A549 (cell line): ENCODE data around the gene CPNE1. TPM values are rescaled to one million over a fixed set of nuclear protein-coding genes. Genes with fewer than 3 reads are reported as not detected.

ENCODE experiments used
- ATAC-seq, 2 experiments: fragments of 200-7000 bp in 1 of 2; fragments of >200 bp in 1 of 2; cut with Nextera tagmentation in 1 of 2; cut with Tn5 transposase in 1 of 2; 3 replicates each; pipeline versions ENCODE4 v1.8.0 to v1.9.1; 2018 to 2020; ENCODE audit warnings: mild to moderate bottlenecking in 1 of 2, moderate library complexity in 1 of 2
- CTCF ChIA-PET: fragments of 300-600 bp; sonication (Branson Sonifier 250); formaldehyde crosslinking; extraction: SDS; loops from one replicate; lab custom pipeline; 2021; ENCODE audit warnings: antibody characterized with exemption, inconsistent platforms; lab: Yijun Ruan, JAX
- POLR2A ChIA-PET: fragments of 350-600 bp; formaldehyde crosslinking; extraction: SDS; loops from one replicate; lab custom pipeline; 2021; ENCODE audit warnings: antibody characterized with exemption, inconsistent platforms; lab: Yijun Ruan, JAX
- DNase-seq, 2 experiments: peaks; one replicate each; pipeline versions ENCODE4 v3.0.0 to v3.0.0-alpha.2; 2011 to 2016; ENCODE audit warnings: low read depth in 1 of 2, low spot score in 1 of 2
- FAIRE-seq: peaks from 2 replicates; lab custom pipeline; 2011; peaks lifted over from hg19 to GRCh38; lab: Jason Lieb, UNC
- H3K27ac ChIP-seq, 2 experiments: fragments of >200 bp; sonication (Bioruptor Twin); formaldehyde crosslinking; 3 replicates each; pipeline ENCODE4 v1.5.1; 2016 to 2017
- H3K4me1 ChIP-seq: fragments of >200 bp; sonication (Bioruptor Twin); formaldehyde crosslinking; 3 replicates; pipeline ENCODE4 v1.6.1; 2016
- H3K4me2 ChIP-seq: fragments of >200 bp; sonication (Bioruptor Twin); formaldehyde crosslinking; 3 replicates; pipeline ENCODE4 v1.6.1; 2016
- H3K4me3 ChIP-seq: fragments of >200 bp; sonication (Bioruptor Twin); formaldehyde crosslinking; 3 replicates; pipeline ENCODE4 v1.5.1; 2016
- H3K9me3 ChIP-seq: fragments of >200 bp; sonication (Bioruptor Twin); formaldehyde crosslinking; 3 replicates; pipeline ENCODE4 v1.6.1; 2016
- BCL3 ChIP-seq: fragments of >200 bp; sonication (Bioruptor Twin); formaldehyde crosslinking; IDR thresholded peaks from 3 replicates; pipeline ENCODE4 v1.6.1; 2016
- BHLHE40 ChIP-seq: IDR thresholded peaks from 2 replicates; pipeline ENCODE4 v1.6.1; 2012; ENCODE audit warnings: low read depth, low read length, inconsistent platforms
- CEBPB ChIP-seq, 2 experiments: fragments of >200 bp in 1 of 2; sonication (Bioruptor Twin) in 1 of 2; formaldehyde crosslinking in 1 of 2; IDR thresholded peaks; 2 replicates each; pipeline ENCODE4 v1.6.1; 2012 to 2016
- EHF ChIP-seq: fragments of 250-450 bp; sonication (Bioruptor Pico); IDR thresholded peaks from 2 replicates; pipeline ENCODE4 v1.5.0; 2020; ENCODE audit warnings: mild to moderate bottlenecking
- ESRRA ChIP-seq: fragments of 150-350 bp; IDR thresholded peaks from 2 replicates; pipeline ENCODE4 v1.6.1; 2014; ENCODE audit warnings: mild to moderate bottlenecking, low read length, borderline replicate concordance
- FOXS1 ChIP-seq: fragments of 250-450 bp; sonication (Bioruptor Pico); IDR thresholded peaks from 2 replicates; pipeline ENCODE4 v1.5.0; 2020; ENCODE audit warnings: mild to moderate bottlenecking, moderate library complexity
- GATA3 ChIP-seq: IDR thresholded peaks from 2 replicates; pipeline ENCODE4 v1.6.1; 2012; ENCODE audit warnings: borderline replicate concordance
- HES2 ChIP-seq: fragments of >200 bp; sonication (Bioruptor Twin); formaldehyde crosslinking; IDR thresholded peaks from 2 replicates; pipeline ENCODE4 v1.6.1; 2016
- HOXA7 ChIP-seq: fragments of 250-450 bp; sonication (Bioruptor Pico); IDR thresholded peaks from 2 replicates; pipeline ENCODE4 v1.5.0; 2020; ENCODE audit warnings: mild to moderate bottlenecking, moderate library complexity
- HOXB13 ChIP-seq: fragments of 250-450 bp; sonication (Bioruptor Pico); IDR thresholded peaks from 2 replicates; pipeline ENCODE4 v1.5.0; 2020; ENCODE audit warnings: low read depth, mild to moderate bottlenecking, moderate library complexity
- HOXB5 ChIP-seq: fragments of 250-450 bp; sonication (Bioruptor Pico); IDR thresholded peaks from 2 replicates; pipeline ENCODE4 v1.5.0; 2020; ENCODE audit warnings: mild to moderate bottlenecking, moderate library complexity
- KDM5A ChIP-seq: fragments of 200-600 bp; sonication (generic); IDR thresholded peaks from 2 replicates; pipeline ENCODE4 v1.6.1; 2016; ENCODE audit warnings: antibody characterized with exemption, mild to moderate bottlenecking
- MAX ChIP-seq: IDR thresholded peaks from 2 replicates; pipeline ENCODE4 v1.6.1; 2012
- MAZ ChIP-seq: fragments of 150-350 bp; IDR thresholded peaks from 2 replicates; pipeline ENCODE4 v1.6.1; 2014; ENCODE audit warnings: antibody characterized with exemption, low read depth, low read length, borderline replicate concordance
- MYC ChIP-seq: IDR thresholded peaks from 2 replicates; pipeline ENCODE4 v1.6.1; 2012; ENCODE audit warnings: mild to moderate bottlenecking, inconsistent platforms, low read length, improper control_type of control experiment, borderline replicate concordance
- PBX3 ChIP-seq: IDR thresholded peaks from 2 replicates; pipeline ENCODE4 v1.6.1; 2012
- PHF8 ChIP-seq: fragments of 200-600 bp; sonication (generic); IDR thresholded peaks from 2 replicates; pipeline ENCODE4 v1.6.1; 2016; ENCODE audit warnings: low read depth, mild to moderate bottlenecking, antibody characterized with exemption, moderate library complexity, borderline replicate concordance
- POLR2AphosphoS2 ChIP-seq: conservative IDR thresholded peaks from 2 replicates; pipeline ENCODE4 v1.6.1; 2012; ENCODE audit warnings: low read length, improper control_type of control experiment, inconsistent platforms
- TP53 ChIP-seq: fragments of 250-450 bp; sonication (Bioruptor Pico); IDR thresholded peaks from 2 replicates; pipeline ENCODE4 v1.5.0; 2021; ENCODE audit warnings: mild to moderate bottlenecking, moderate library complexity
- USF2 ChIP-seq: fragments of 450-650 bp; IDR thresholded peaks from 2 replicates; pipeline ENCODE4 v1.6.1; 2014; ENCODE audit warnings: antibody characterized with exemption
- ZC3H11A ChIP-seq: fragments of 450-650 bp; IDR thresholded peaks from 2 replicates; pipeline ENCODE4 v1.6.1; 2014; ENCODE audit warnings: antibody characterized with exemption, mild to moderate bottlenecking
- ZFP36 ChIP-seq: fragments of 450-650 bp; IDR thresholded peaks from 2 replicates; pipeline ENCODE4 v1.6.1; 2014; ENCODE audit warnings: borderline replicate concordance; ENCODE audit not compliant: partially characterized antibody
- WGBS: methylation state at CpG from one replicate; pipeline ENCODE4 v1.1.6; 2017; ENCODE audit errors: missing lambda C conversion rate; 5-methylcytosine and 5-hydroxymethylcytosine counted together
- polyA plus RNA-seq, 4 experiments: library from polyadenylated mRNA; depleted of rRNA in 3 of 4; stranded (reverse); fragments of >200 nt; fragmentation: RNase III in 1 of 4; extraction: RNeasy Plus Mini Kit Qiagen cat#74134 plus additional on column Dnase treatment in 1 of 4; gene quantifications; 2 replicates in 3 of 4; 3 replicates in 1 of 4; pipeline ENCODE4 v1.2.3, GENCODE V29; 2011 to 2017

CPNE1 gene
- polyA plus RNA-seq, 2 of the 4 experiments (the other 2 are of a cell fraction), result 199 to 244 TPM

- no peak overlapping the region for H3K4me2 ChIP-seq
- no peak for DNase-seq
- POLR2A ChIA-PET, result no interaction called here
- TF ChIP-seq ESRRA (no peak), GATA3 (no peak), TP53 (no peak), MYC (no peak)
- TF ChIP-seq, all 56 proteins: peak for 0
- FAIRE-seq (no peak), ATAC-seq (no peak)
- Histone ChIP-seq H3K4me1 (0 out of 3 replicates have a peak, but pooled peaks cover 4% of the 10 kb centered on the region), H3K27ac (no peak overlapping the region), H3K9me3 (peaks cover 3% of the 10 kb centered on the region; the same call in 1 of the 3 replicates), H3K4me3 (no peak overlapping the region)
- CTCF ChIA-PET, result interaction anchor here (0.6 kb wide), 2 partner anchors 46 to 788 kb away, joined by 3 read pairs; no protein-coding TSS in a partner anchor
- WGBS, result 84% methylated on average over 5 of the region's 7 CpGs
Observed at GRCh38 chr20:35582131-35582530, 82.6 kb downstream of the CPNE1 start.

- Histone ChIP-seq H3K4me2 (no peak overlapping the region), H3K9me3 (peaks cover 3% of the 10 kb centered on the region; the same call in 1 of the 3 replicates), H3K27ac (no peak overlapping the region), H3K4me3 (no peak overlapping the region), H3K4me1 (0 out of 3 replicates have a peak, but pooled peaks cover 4% of the 10 kb centered on the region)
- CTCF ChIA-PET, result interaction anchor here (0.9 to 1.2 kb wide), 3 partner anchors 11 to 13 kb away, joined by 3 read pairs; no protein-coding TSS in a partner anchor
- WGBS, result 96% methylated on average over 6 of the region's 6 CpGs
- FAIRE-seq (no peak), DNase-seq (no peak), ATAC-seq (no peak)
- TF ChIP-seq BHLHE40, result no peak
- TF ChIP-seq HOXA7, result no peak
- TF ChIP-seq HES2, result no peak
- no peak for TF ChIP-seq PBX3
- POLR2A ChIA-PET, result interaction anchor here (0.5 kb wide), 1 partner anchor 133 kb away, joined by 5 read pairs; no protein-coding TSS in a partner anchor
Observed at GRCh38 chr20:35579196-35579595, 85.5 kb downstream of the CPNE1 start.

- Histone ChIP-seq H3K4me2 (no peak overlapping the region), H3K4me3 (no peak overlapping the region), H3K4me1 (0 out of 3 replicates have a peak, but pooled peaks cover 4% of the 10 kb centered on the region), H3K9me3 (peaks cover 8% of the 10 kb centered on the region; the same call in 2 of the 3 replicates), H3K27ac (no peak overlapping the region)
- ChIA-PET POLR2A (interaction anchor here (0.5 kb wide), 1 partner anchor 134 kb away, joined by 5 read pairs; no protein-coding TSS in a partner anchor), CTCF (interaction anchor here (1.2 kb wide), 2 partner anchors 12 to 14 kb away, joined by 3 read pairs; no protein-coding TSS in a partner anchor)
- DNase-seq (no peak), FAIRE-seq (no peak), ATAC-seq (no peak; a peak in 1 of 6 replicates)
- TF ChIP-seq MAZ (no peak), CEBPB (IDR thresholded peaks at IDR 0.05) (peak in 1 of 2 experiments; percentile 60; a peak in 2 of 4 replicates)
- 80% methylated on average over 7 of the region's 8 CpGs for WGBS
Observed at GRCh38 chr20:35578469-35578868, 86.2 kb downstream of the CPNE1 start.

GRCh38 chr20:35576816-35577215 lies 87.9 kb downstream of the CPNE1 start:
- no peak overlapping the region for H3K27ac ChIP-seq
- H3K9me3 ChIP-seq, result peaks cover 21% of the 10 kb centered on the region; the same call in 2 of the 3 replicates
- WGBS, result 46% methylated on average over 3 of the region's 3 CpGs
- POLR2A ChIA-PET, result no interaction called here
- CTCF ChIA-PET, result interaction anchor here (0.6 kb wide), 1 partner anchor 14 kb away, joined by 3 read pairs; no protein-coding TSS in a partner anchor
- FAIRE-seq (no peak), ATAC-seq (no peak), DNase-seq (no peak)
- TF ChIP-seq PHF8 (no peak), CEBPB (IDR thresholded peaks at IDR 0.05) (no peak), MYC (no peak), FOXS1 (CRISPR knock-in tag) (no peak), POLR2AphosphoS2 (no peak), HOXA7 (no peak), USF2 (no peak), EHF (CRISPR knock-in tag) (no peak), ZC3H11A (no peak), MAX (no peak), BCL3 (no peak), HOXB5 (CRISPR knock-in tag) (no peak), BHLHE40 (no peak), HOXB13 (CRISPR knock-in tag) (no peak), ZFP36 (no peak), KDM5A (no peak)
- no peak overlapping the region for H3K4me2 ChIP-seq
- H3K4me1 ChIP-seq, result 0 out of 3 replicates have a peak, but pooled peaks cover 4% of the 10 kb centered on the region
- no peak overlapping the region for H3K4me3 ChIP-seq
